ENCODE data around the gene MED15. TPM values are rescaled to one million over a fixed set of nuclear protein-coding genes. Genes with fewer than 3 reads are reported as not detected.

Gene MED15
- total and polyA plus RNA-seq, 10 of the 15 experiments (the other 5 are each of a cell fraction or from before 2014, with no cell fraction given): 1.4 to 75.2 (median 26.9) TPM

- no TSS peak for BruUV-seq (replicated peaks)
- Histone ChIP-seq H3K4me2 (ENCODE audit: control insufficient read depth, insufficient read depth) (peak overlapping the region; percentile 46), H3K9me3 (replicated peaks; ENCODE audit: control insufficient read depth, insufficient read depth, low read length) (no peaks in the 10 kb centered on the region), H3K9ac (ENCODE audit: control insufficient read depth, insufficient read depth, low read length) (no peak overlapping the region), H3K79me2 (ENCODE audit: control insufficient read depth, insufficient read depth, low read length) (no peaks in the 10 kb centered on the region), H3K4me3 (no peak overlapping the region), H3K27me3 (replicated peaks in 1 of 2; ENCODE audit: control insufficient read depth in 2 of 2, insufficient read depth in 2 of 2, low read length in 1 of 2) (no peaks in the 10 kb centered on the region), H3K36me3 (ENCODE audit: control insufficient read depth in 2 of 2, insufficient read depth in 2 of 2, low read length in 1 of 2) (peaks cover 3 to 4% of the 10 kb centered on the region in 2 experiments; a peak in 2 of 4 replicates), H4K20me1 (ENCODE audit: control insufficient read depth, insufficient read depth) (no peaks in the 10 kb centered on the region), H3K27ac (ENCODE audit: control insufficient read depth, insufficient read depth) (peak overlapping the region; percentile 51), H3K4me1 (ENCODE audit: control insufficient read depth, insufficient read depth, low read length) (peaks cover 17% of the 10 kb centered on the region), H2AFZ (ENCODE audit: control insufficient read depth, low read depth, low read length) (peak overlapping the region; percentile 46)
- intact Hi-C loops (cut with micrococcal nuclease; ENCODE audit: unreplicated experiment): no loop called here
- POLR2A ChIA-PET: interaction anchor here (1.0 kb wide), 1 partner anchor 31 kb away, joined by 4 read pairs; no protein-coding TSS in a partner anchor
- in situ Hi-C loops (cut with MboI): no loop called here
- ATAC-seq (peak; percentile 77), FAIRE-seq (peak; percentile 44), DNase-seq (ENCODE audit: low read depth, low spot score) (no peak)
- SMC1A ChIA-PET (ENCODE audit: uncharacterized antibody, unreplicated experiment): interaction anchor here (1.0 to 1.3 kb wide), 3 partner anchors 29 to 45 kb away, joined by 3 to 5 read pairs (median 3); no protein-coding TSS in a partner anchor
- 6% methylated on average over 2 of the region's 2 CpGs for WGBS (ENCODE audit: insufficient coverage, insufficient replicate concordance, low lambda C conversion rate, missing lambda C conversion rate)
- TF ChIP-seq SPI1 (IDR thresholded peaks at IDR 0.05; ENCODE audit: borderline replicate concordance, insufficient read depth, low read depth, low read length): peak; percentile 46; the same call in 1 of the 2 replicates
- TF ChIP-seq CUX1 (IDR thresholded peaks at IDR 0.05; ENCODE audit: insufficient replicate concordance, low read depth, low read length): no peak
- TF ChIP-seq RUNX3 (IDR thresholded peaks at IDR 0.05; ENCODE audit: low read length): peak; percentile 63
- TF ChIP-seq CREB1 (IDR thresholded peaks at IDR 0.05; ENCODE audit: low read depth): no peak
- TF ChIP-seq ATF3 (IDR thresholded peaks at IDR 0.05; ENCODE audit: borderline replicate concordance, extremely low read depth, low read depth, low read length): no peak
- TF ChIP-seq KAT2A (conservative IDR thresholded peaks at IDR 0.05; ENCODE audit: control insufficient read depth, low read depth, low read length): no peak
- TF ChIP-seq ETV6 (conservative IDR thresholded peaks at IDR 0.05 in 1 of 2, IDR thresholded peaks at IDR 0.05 in 1 of 2; ENCODE audit: borderline replicate concordance in 1 of 2, low read depth in 1 of 2): peak in 1 of 2 experiments; percentile 59; a peak in 2 of 4 replicates
- no peak for TF ChIP-seq MEF2B (IDR thresholded peaks at IDR 0.05; ENCODE audit: partially characterized antibody, poor library complexity, severe bottlenecking)
- TF ChIP-seq ZNF207 (IDR thresholded peaks at IDR 0.05; ENCODE audit: borderline replicate concordance): no peak
- TF ChIP-seq ZBED1 (IDR thresholded peaks at IDR 0.05; ENCODE audit: borderline replicate concordance): no peak
- TF ChIP-seq PAX8 (IDR thresholded peaks at IDR 0.05): no peak
- TF ChIP-seq EZH2 (IDR thresholded peaks at IDR 0.05; ENCODE audit: borderline replicate concordance, control insufficient read depth, low read depth, low read length): no peak
- TF ChIP-seq PML (IDR thresholded peaks at IDR 0.05; ENCODE audit: low read length): no peak
- no peak for TF ChIP-seq POLR2AphosphoS2 (IDR thresholded peaks at IDR 0.05; ENCODE audit: low read depth, low read length)
- RAD21 ChIA-PET (ENCODE audit: unreplicated experiment): interaction anchor here (1.0 to 1.3 kb wide), 2 partner anchors 31 to 32 kb away, joined by 3 to 4 read pairs; partner anchors contain the start of gene KLHL22
- CTCF ChIA-PET: interaction anchor here (0.9 to 3.3 kb wide), 5 partner anchors 8 to 45 kb away, joined by 3 to 13 read pairs (median 3); no protein-coding TSS in a partner anchor
These were observed 43.9 kb upstream of the MED15 start for GRCh38 chr22:20463324-20464095.

All from GM12878 (cell line).